ENCODE results near the gene SASH1.

DNA sequence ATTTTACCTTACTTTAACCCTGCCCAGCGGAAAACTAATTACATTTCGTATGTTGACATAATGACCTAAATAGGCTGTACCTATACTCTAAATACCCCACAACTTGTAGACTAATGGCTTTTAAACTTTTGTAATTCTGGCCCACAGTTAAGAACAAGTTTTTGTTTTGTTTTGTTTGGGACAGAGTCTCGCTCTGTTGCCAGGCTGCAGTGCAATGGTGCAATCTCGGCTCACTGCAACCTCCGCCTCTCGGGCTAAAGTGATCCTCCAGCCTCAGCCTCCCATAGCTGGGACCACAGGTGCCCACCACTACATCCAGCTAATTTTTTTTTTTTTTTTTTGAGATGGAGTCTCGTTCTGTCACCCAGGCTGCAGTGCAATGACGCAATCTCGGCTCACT, 5.7 kb upstream of the SASH1 start:
- TF ChIP-seq, protein P1, sequence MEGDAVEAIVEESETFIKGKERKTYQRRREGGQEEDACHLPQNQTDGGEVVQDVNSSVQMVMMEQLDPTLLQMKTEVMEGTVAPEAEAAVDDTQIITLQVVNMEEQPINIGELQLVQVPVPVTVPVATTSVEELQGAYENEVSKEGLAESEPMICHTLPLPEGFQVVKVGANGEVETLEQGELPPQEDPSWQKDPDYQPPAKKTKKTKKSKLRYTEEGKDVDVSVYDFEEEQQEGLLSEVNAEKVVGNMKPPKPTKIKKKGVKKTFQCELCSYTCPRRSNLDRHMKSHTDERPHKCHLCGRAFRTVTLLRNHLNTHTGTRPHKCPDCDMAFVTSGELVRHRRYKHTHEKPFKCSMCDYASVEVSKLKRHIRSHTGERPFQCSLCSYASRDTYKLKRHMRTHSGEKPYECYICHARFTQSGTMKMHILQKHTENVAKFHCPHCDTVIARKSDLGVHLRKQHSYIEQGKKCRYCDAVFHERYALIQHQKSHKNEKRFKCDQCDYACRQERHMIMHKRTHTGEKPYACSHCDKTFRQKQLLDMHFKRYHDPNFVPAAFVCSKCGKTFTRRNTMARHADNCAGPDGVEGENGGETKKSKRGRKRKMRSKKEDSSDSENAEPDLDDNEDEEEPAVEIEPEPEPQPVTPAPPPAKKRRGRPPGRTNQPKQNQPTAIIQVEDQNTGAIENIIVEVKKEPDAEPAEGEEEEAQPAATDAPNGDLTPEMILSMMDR (IDR thresholded peaks at IDR 0.05; ENCODE audit: low read length), result no peak
- TF ChIP-seq EZH2 (IDR thresholded peaks at IDR 0.05; ENCODE audit: borderline replicate concordance, low read length), result no peak
